ENCODE measurements around the gene BAZ2A.
A peak's percentile ranks its signal among the peaks of the same experiment; 100 is the strongest.

The BAZ2A gene

GRCh38 chr12:56596815-56597214 lies 33.3 kb downstream of the BAZ2A start:
- H3K27ac ChIP-seq = peak overlapping the region in 1 of 2 donors; percentile 56
- DNase-seq (ENCODE audit: low spot score) = no peak

GRCh38 chr12:56593909-56594621 lies 36.1 kb downstream of the BAZ2A start:
- peak overlapping the region; percentile 63 to 82 for H3K27ac ChIP-seq
- no peak overlapping the region for H3K4me3 ChIP-seq
- TF ChIP-seq CTCF (IDR thresholded peaks at IDR 0.05) = peak; percentile 63
- DNase-seq (ENCODE audit: low spot score) = no peak

More at GRCh38 chr12:56596815-56597214, 33.3 kb downstream of the BAZ2A start:
- TF ChIP-seq CTCF (IDR thresholded peaks at IDR 0.05) = no peak
- H3K4me3 ChIP-seq = no peak overlapping the region

GRCh38 chr12:56591961-56592360 lies 38.2 kb downstream of the BAZ2A start:
- H3K4me3 ChIP-seq = no peak overlapping the region
- no peak for TF ChIP-seq CTCF (IDR thresholded peaks at IDR 0.05)
- no peak overlapping the region for H3K27ac ChIP-seq
- no peak for DNase-seq (ENCODE audit: low spot score)

- Histone ChIP-seq H3K27ac (peak overlapping the region in 1 of 2 donors; percentile 36), H3K4me3 (no peak overlapping the region)
- TF ChIP-seq CTCF (IDR thresholded peaks at IDR 0.05) = no peak
- DNase-seq (ENCODE audit: low spot score) = no peak
Measured at GRCh38 chr12:56591126-56591525, 39.0 kb downstream of the BAZ2A start.

- Histone ChIP-seq H3K4me3 (no peak overlapping the region), H3K27ac (peak overlapping the region in 1 of 2 donors; percentile 43)
- no peak for DNase-seq (ENCODE audit: low spot score)
- TF ChIP-seq CTCF (IDR thresholded peaks at IDR 0.05) = no peak
Measured at GRCh38 chr12:56590237-56590830, 39.8 kb downstream of the BAZ2A start.

- no peak for TF ChIP-seq CTCF (IDR thresholded peaks at IDR 0.05)
- no peak for DNase-seq (ENCODE audit: low spot score)
- Histone ChIP-seq H3K4me3 (no peak overlapping the region), H3K27ac (peak overlapping the region in 1 of 2 donors; percentile 43)
Measured at GRCh38 chr12:56589783-56590182, 40.3 kb downstream of the BAZ2A start.

GRCh38 chr12:56585098-56585497 lies 45.0 kb downstream of the BAZ2A start:
- Histone ChIP-seq H3K27ac (no peak overlapping the region), H3K4me3 (no peak overlapping the region)
- TF ChIP-seq CTCF (IDR thresholded peaks at IDR 0.05) = no peak
- DNase-seq (ENCODE audit: low spot score) = no peak
